ENCODE measurements around the gene ADSS1. TPM values are rescaled to one million over a fixed set of nuclear protein-coding genes. Genes with fewer than 3 reads are reported as not detected.
"Not testable (repeated sequence)": the region's sequence is repeated elsewhere in the genome, so short reads cannot be mapped to it uniquely, and the experiment has no call there.

Gene ADSS1
- polyA plus RNA-seq, 1 donor (not counting 4 experiments of a cell fraction or from before 2014, with no cell fraction given) = 1.7 TPM

GRCh38 chr14:104728631-104729030 is 4.6 kb downstream of the ADSS1 start:
- Histone ChIP-seq H3K79me2 (ENCODE audit: control insufficient read depth, insufficient read depth, low read length) (no peaks in the 10 kb centered on the region), H3K36me3 (ENCODE audit: control insufficient read depth in 2 of 2, extremely low read depth in 1 of 2, insufficient read depth in 2 of 2, low read length in 2 of 2) (no peaks in the 10 kb centered on the region), H3K4me2 (ENCODE audit: control insufficient read depth, extremely low read depth, insufficient read depth, low read depth, low read length) (no peak overlapping the region), H3K4me3 (ENCODE audit: control insufficient read depth in 2 of 3, extremely low read depth in 1 of 3, insufficient read depth in 2 of 3, low read depth in 1 of 3, low read length in 3 of 3) (no peak overlapping the region), H3K9ac (ENCODE audit: control insufficient read depth, extremely low read depth, insufficient read depth, low read length) (no peak overlapping the region), H3K27me3 (ENCODE audit: control insufficient read depth, extremely low read depth, insufficient read depth, low read length) (peaks cover 5% of the 10 kb centered on the region), H3K4me1 (ENCODE audit: control insufficient read depth, extremely low read depth, insufficient read depth, low read length) (peaks cover 17% of the 10 kb centered on the region), H3K9me3 (ENCODE audit: control insufficient read depth, low read depth, low read length) (no peaks in the 10 kb centered on the region), H3K27ac (ENCODE audit: control insufficient read depth, insufficient read depth, low read length) (no peak overlapping the region), H4K20me1 (ENCODE audit: control insufficient read depth, extremely low read depth, insufficient read depth, low read length) (no peaks in the 10 kb centered on the region), H2AFZ (ENCODE audit: control insufficient read depth, low read length) (no peak overlapping the region), H3K9me1 (ENCODE audit: control insufficient read depth, extremely low read depth, insufficient read depth, low read length) (no peaks in the 10 kb centered on the region)
- DNase-seq (ENCODE audit: low read depth, low spot score) (no peak), FAIRE-seq (no peak)
- dilution Hi-C loops (cut with MboI; ENCODE audit: extremely low pct_ligation_motif_present, low sequenced_read_pairs) = no loop called here
- TF ChIP-seq EZH2 (IDR thresholded peaks at IDR 0.05; ENCODE audit: low read length) (no peak), CTCF (optimal IDR thresholded peaks at IDR 0.05 in 1 of 3, IDR thresholded peaks at IDR 0.05 in 1 of 3, conservative IDR thresholded peaks at IDR 0.05 in 1 of 3; ENCODE audit: extremely low read depth in 1 of 3, insufficient read depth in 2 of 3, low read length in 3 of 3) (no peak)

GRCh38 chr14:104729176-104729834 is 5.3 kb downstream of the ADSS1 start:
- peaks cover 16% of the 10 kb centered on the region for H3K4me1 ChIP-seq (ENCODE audit: control insufficient read depth, extremely low read depth, insufficient read depth, low read length)
- FAIRE-seq; H3K79me2 ChIP-seq (ENCODE audit: control insufficient read depth, insufficient read depth, low read length); H3K9me1 ChIP-seq (ENCODE audit: control insufficient read depth, extremely low read depth, insufficient read depth, low read length); H3K4me3 ChIP-seq (ENCODE audit: control insufficient read depth in 2 of 3, extremely low read depth in 1 of 3, insufficient read depth in 2 of 3, low read depth in 1 of 3, low read length in 3 of 3); H2AFZ ChIP-seq (ENCODE audit: control insufficient read depth, low read length); H3K9ac ChIP-seq (ENCODE audit: control insufficient read depth, extremely low read depth, insufficient read depth, low read length); H3K27ac ChIP-seq (ENCODE audit: control insufficient read depth, insufficient read depth, low read length); H3K36me3 ChIP-seq (ENCODE audit: control insufficient read depth in 2 of 2, extremely low read depth in 1 of 2, insufficient read depth in 2 of 2, low read length in 2 of 2); H3K27me3 ChIP-seq (ENCODE audit: control insufficient read depth, extremely low read depth, insufficient read depth, low read length); H3K4me2 ChIP-seq (ENCODE audit: control insufficient read depth, extremely low read depth, insufficient read depth, low read depth, low read length); H3K9me3 ChIP-seq (ENCODE audit: control insufficient read depth, low read depth, low read length); dilution Hi-C loops (cut with MboI; ENCODE audit: extremely low pct_ligation_motif_present, low sequenced_read_pairs); DNase-seq (ENCODE audit: low read depth, low spot score); H4K20me1 ChIP-seq (ENCODE audit: control insufficient read depth, extremely low read depth, insufficient read depth, low read length): not testable (repeated sequence)

GRCh38 chr14:104729835-104730181 is 5.8 kb downstream of the ADSS1 start:
- H2AFZ ChIP-seq (ENCODE audit: control insufficient read depth, low read length) = no peak overlapping the region
- H3K36me3 ChIP-seq (ENCODE audit: control insufficient read depth in 2 of 2, extremely low read depth in 1 of 2, insufficient read depth in 2 of 2, low read length in 2 of 2) = no peaks in the 10 kb centered on the region
- H3K4me3 ChIP-seq (ENCODE audit: control insufficient read depth in 2 of 3, extremely low read depth in 1 of 3, insufficient read depth in 2 of 3, low read depth in 1 of 3, low read length in 3 of 3) = no peak overlapping the region
- H3K4me2 ChIP-seq (ENCODE audit: control insufficient read depth, extremely low read depth, insufficient read depth, low read depth, low read length) = no peak overlapping the region
- H3K79me2 ChIP-seq (ENCODE audit: control insufficient read depth, insufficient read depth, low read length) = no peaks in the 10 kb centered on the region
- no peaks in the 10 kb centered on the region for H3K9me1 ChIP-seq (ENCODE audit: control insufficient read depth, extremely low read depth, insufficient read depth, low read length)
- H3K4me1 ChIP-seq (ENCODE audit: control insufficient read depth, extremely low read depth, insufficient read depth, low read length) = peaks cover 14% of the 10 kb centered on the region
- dilution Hi-C loops (cut with MboI; ENCODE audit: extremely low pct_ligation_motif_present, low sequenced_read_pairs) = no loop called here
- H3K27ac ChIP-seq (ENCODE audit: control insufficient read depth, insufficient read depth, low read length) = no peak overlapping the region
- no peak for TF ChIP-seq CTCF (optimal IDR thresholded peaks at IDR 0.05 in 1 of 3, IDR thresholded peaks at IDR 0.05 in 1 of 3, conservative IDR thresholded peaks at IDR 0.05 in 1 of 3; ENCODE audit: extremely low read depth in 1 of 3, insufficient read depth in 2 of 3, low read length in 3 of 3)
- no peak for TF ChIP-seq EZH2 (IDR thresholded peaks at IDR 0.05; ENCODE audit: low read length)
- no peak for FAIRE-seq
- no peaks in the 10 kb centered on the region for H4K20me1 ChIP-seq (ENCODE audit: control insufficient read depth, extremely low read depth, insufficient read depth, low read length)
- no peaks in the 10 kb centered on the region for H3K9me3 ChIP-seq (ENCODE audit: control insufficient read depth, low read depth, low read length)
- no peak overlapping the region for H3K9ac ChIP-seq (ENCODE audit: control insufficient read depth, extremely low read depth, insufficient read depth, low read length)
- DNase-seq (ENCODE audit: low read depth, low spot score) = no peak
- H3K27me3 ChIP-seq (ENCODE audit: control insufficient read depth, extremely low read depth, insufficient read depth, low read length) = peaks cover 5% of the 10 kb centered on the region

All from keratinocyte (primary cell).